ENCODE measurements around the gene PTPN7. TPM values are rescaled to one million over a fixed set of nuclear protein-coding genes. Genes with fewer than 3 reads are reported as not detected.
"Not testable (repeated sequence)": the region's sequence is repeated elsewhere in the genome, so short reads cannot be mapped to it uniquely, and the experiment has no call there.

Gene PTPN7
- total RNA-seq, 1 donor from 2014 or later = 2.6 TPM

DNA sequence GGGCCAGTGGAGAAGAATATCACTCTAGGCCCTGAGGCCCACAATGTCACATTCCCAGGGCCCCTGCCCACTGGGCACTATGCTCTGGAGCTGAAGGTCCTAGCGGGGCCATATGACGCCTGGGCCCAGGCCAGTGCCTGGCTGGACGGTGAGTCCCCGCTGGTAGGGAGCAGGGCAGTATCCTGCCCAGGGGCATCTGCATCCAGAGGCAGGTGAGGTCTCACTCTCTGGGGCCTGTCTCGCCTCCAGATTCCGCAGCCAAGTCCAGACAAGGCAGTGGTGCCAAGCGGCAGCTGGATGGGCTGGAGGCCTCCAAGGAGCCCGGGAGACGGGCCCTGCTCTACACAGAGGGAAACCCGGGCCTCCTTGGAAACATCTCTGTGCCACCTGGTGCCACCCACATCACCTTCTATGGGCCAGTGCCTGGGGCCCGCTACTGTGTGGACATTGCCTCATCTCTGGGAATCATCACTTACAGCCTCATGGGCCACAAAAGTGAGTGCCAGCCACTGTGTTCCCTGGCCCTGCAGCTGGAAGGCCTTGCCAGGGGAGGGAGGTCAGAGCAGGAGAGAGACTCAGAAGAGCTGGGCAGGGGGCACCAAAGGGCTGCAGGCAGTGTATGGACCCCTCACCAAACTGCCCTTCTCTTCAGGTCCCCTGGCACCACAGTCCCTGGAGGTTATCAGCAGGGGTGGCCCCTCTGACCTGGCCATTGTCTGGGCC is 11.1 kb upstream of the PTPN7 start:
- Histone ChIP-seq H3K27me3 (ENCODE audit: control insufficient read depth, insufficient read depth, low read length) (peaks cover 6% of the 10 kb centered on the region), H3K4me3 (ENCODE audit: low read depth, low read length) (no peak overlapping the region), H3K36me3 (ENCODE audit: control insufficient read depth, insufficient read depth, low read length) (no peaks in the 10 kb centered on the region)
- no peak for TF ChIP-seq CTCF (IDR thresholded peaks at IDR 0.05; ENCODE audit: insufficient read depth, low read length, poor library complexity, severe bottlenecking)
- no peak for DNase-seq (ENCODE audit: low read depth)

- Histone ChIP-seq H3K27me3 (ENCODE audit: control insufficient read depth, insufficient read depth, low read length) (peaks cover 6% of the 10 kb centered on the region), H3K36me3 (ENCODE audit: control insufficient read depth, insufficient read depth, low read length) (no peaks in the 10 kb centered on the region), H3K4me3 (ENCODE audit: low read depth, low read length) (no peak overlapping the region)
- no peak for TF ChIP-seq CTCF (IDR thresholded peaks at IDR 0.05; ENCODE audit: insufficient read depth, low read length, poor library complexity, severe bottlenecking)
- DNase-seq (ENCODE audit: low read depth) = no peak
These were observed 10.3 kb upstream of the PTPN7 start for GRCh38 chr1:202170726-202171125.

DNA sequence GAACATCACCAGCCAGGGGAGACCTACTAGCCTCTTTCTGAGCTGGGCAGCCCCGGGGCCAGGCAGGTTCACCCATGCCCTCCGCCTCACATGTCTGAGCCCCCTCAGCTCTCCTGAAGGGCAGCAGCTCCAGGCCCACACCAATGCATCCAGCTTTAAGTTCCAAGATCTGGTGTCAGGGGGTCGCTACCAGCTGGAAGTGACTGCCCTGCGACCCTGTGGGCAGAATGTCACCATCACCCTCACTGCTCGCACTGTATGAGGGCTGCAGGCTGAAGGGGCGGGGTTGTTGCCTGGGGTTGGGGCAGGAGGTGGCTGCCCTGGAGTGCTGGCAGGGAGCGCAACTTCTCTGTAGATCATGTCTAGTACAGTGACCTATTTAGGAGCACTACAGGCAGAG is 8.5 kb upstream of the PTPN7 start:
- no peak for TF ChIP-seq CTCF (IDR thresholded peaks at IDR 0.05; ENCODE audit: insufficient read depth, low read length, poor library complexity, severe bottlenecking)
- DNase-seq (ENCODE audit: low read depth) = no peak
- H3K4me3 ChIP-seq (ENCODE audit: low read depth, low read length) = no peak overlapping the region
- H3K36me3 ChIP-seq (ENCODE audit: control insufficient read depth, insufficient read depth, low read length) = no peaks in the 10 kb centered on the region
- H3K27me3 ChIP-seq (ENCODE audit: control insufficient read depth, insufficient read depth, low read length) = peaks cover 6% of the 10 kb centered on the region

DNA sequence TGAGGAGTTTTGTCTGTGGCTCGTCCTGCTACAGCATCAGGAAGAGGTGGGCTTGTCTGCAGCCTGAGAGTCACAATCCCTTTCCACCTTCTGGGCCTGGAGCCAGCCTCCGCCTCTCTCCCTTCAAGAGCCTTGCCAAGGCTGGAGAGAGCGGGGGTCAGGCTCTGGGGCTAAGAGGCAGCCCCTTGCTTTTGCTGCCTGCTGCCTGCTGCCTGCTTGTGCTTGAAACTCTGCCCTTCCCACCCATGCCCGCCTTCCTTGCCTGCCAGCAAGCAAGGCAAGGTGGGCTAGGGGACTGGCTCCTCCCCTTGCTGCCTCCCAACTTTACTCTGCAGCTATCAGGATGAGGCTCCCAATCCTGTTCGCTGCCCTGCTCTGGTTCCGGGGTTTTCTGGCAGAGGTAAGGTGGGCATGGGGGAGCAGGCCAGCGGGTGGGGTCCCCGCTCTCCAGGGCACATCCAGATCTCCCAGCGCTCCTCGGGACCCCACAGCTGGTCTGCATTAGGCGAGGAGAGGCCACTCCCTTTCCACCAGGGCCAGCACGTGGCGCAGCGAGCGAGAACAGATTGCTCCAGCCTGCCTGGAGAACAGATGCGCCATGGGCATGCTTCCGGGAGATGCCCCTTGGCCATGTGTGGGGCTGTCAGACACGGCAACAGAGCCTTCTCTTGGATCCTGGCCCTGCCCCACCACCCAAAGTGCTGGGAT is 7.5 kb upstream of the PTPN7 start:
- H3K4me3 ChIP-seq (ENCODE audit: low read depth, low read length) = no peak overlapping the region
- no peak for DNase-seq (ENCODE audit: low read depth)
- no peak for TF ChIP-seq CTCF (IDR thresholded peaks at IDR 0.05; ENCODE audit: insufficient read depth, low read length, poor library complexity, severe bottlenecking)

GRCh38 chr1:202167054-202167453 is 6.7 kb upstream of the PTPN7 start:
- not testable (repeated sequence) for H3K36me3 ChIP-seq (ENCODE audit: control insufficient read depth, insufficient read depth, low read length); DNase-seq (ENCODE audit: low read depth); H3K4me3 ChIP-seq (ENCODE audit: low read depth, low read length); H3K27me3 ChIP-seq (ENCODE audit: control insufficient read depth, insufficient read depth, low read length)

More for the DNA sequence above, 7.5 kb upstream of the PTPN7 start:
- Histone ChIP-seq H3K27me3 (ENCODE audit: control insufficient read depth, insufficient read depth, low read length) (peaks cover 6% of the 10 kb centered on the region), H3K36me3 (ENCODE audit: control insufficient read depth, insufficient read depth, low read length) (no peaks in the 10 kb centered on the region)

DNA sequence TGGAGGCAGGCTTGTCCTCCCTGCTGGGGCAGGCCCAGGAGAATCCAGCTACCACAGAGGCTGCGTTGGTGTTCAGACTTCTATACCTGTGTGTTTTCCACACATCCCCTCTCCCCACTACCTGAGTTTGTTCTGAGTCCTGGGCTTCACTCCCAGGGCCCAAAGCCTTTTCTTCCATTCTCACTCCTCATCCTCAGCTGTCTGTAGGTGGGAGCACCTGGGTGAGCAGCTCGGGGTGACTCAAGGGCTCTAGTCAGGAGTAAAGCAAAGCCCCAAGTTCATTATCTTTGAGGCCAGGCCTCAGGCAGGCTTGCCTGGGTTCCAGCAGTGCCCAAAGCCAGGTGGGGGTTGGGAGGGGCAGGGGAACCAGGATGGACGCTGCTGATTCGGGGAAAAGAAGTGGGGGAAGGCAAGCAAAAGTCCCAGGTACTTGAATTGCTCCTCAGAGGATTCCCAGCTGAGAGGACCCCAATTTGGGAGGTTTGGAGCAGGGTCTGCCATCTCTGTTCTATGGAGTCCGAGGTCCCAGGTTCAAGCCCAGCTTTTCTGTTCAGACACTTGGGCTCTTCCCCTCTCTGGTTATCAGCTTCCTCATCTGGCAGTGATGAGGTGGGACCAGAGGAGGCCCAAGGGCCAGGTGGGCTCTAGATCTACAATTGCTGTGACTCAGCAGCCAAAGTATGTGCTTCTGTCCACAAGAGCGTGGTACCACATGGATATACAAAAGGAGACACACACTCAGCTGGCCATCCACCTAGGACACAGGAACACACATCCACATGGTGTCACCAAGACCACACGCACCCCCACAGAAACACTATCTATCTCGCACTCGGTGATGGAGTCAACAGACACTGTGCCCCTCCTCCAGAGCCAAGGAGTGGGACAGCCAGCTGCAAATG is 5.8 kb upstream of the PTPN7 start:
- H3K27me3 ChIP-seq (ENCODE audit: control insufficient read depth, insufficient read depth, low read length) = peaks cover 6% of the 10 kb centered on the region
- no peak overlapping the region for H3K4me3 ChIP-seq (ENCODE audit: low read depth, low read length)
- no peak for TF ChIP-seq CTCF (IDR thresholded peaks at IDR 0.05; ENCODE audit: insufficient read depth, low read length, poor library complexity, severe bottlenecking)
- no peaks in the 10 kb centered on the region for H3K36me3 ChIP-seq (ENCODE audit: control insufficient read depth, insufficient read depth, low read length)
- DNase-seq (ENCODE audit: low read depth) = no peak

All from kidney epithelial cell (primary cell).